K562 (cell line): ENCODE data around the gene NUMB. TPM values are rescaled to one million over a fixed set of nuclear protein-coding genes. Genes with fewer than 3 reads are reported as not detected.
A peak's percentile ranks its signal among the peaks of the same experiment; 100 is the strongest.

Experiments used
- CTCF ChIP-seq, 3 experiments: IDR thresholded peaks in 2 of 3; conservative IDR thresholded peaks in 1 of 3; 2 replicates each; pipeline ENCODE4 v1.5.1; 2011 to 2012; ENCODE audit warnings: low read length in 3 of 3, mild to moderate bottlenecking in 3 of 3, control low read depth in 2 of 3, improper control_type of control experiment in 1 of 3, inconsistent platforms in 1 of 3, low read depth in 1 of 3, mixed read lengths in 1 of 3, moderate library complexity in 1 of 3; ENCODE audit not compliant: insufficient read depth in 2 of 3
- FIP1L1 ChIP-seq: fragments of 200-400 bp; formaldehyde crosslinking; IDR thresholded peaks from 2 replicates; pipeline ENCODE4 v1.6.1; 2018; ENCODE audit warnings: mild to moderate bottlenecking, low read depth, low read length; ENCODE audit not compliant: poor library complexity, severe bottlenecking
- NUFIP1 ChIP-seq: fragments of 450-650 bp; IDR thresholded peaks from 2 replicates; pipeline ENCODE4 v1.6.1; 2018; ENCODE audit not compliant: partially characterized antibody
- POLR2H ChIP-seq: IDR thresholded peaks from 2 replicates; pipeline ENCODE4 v1.6.1; 2016; ENCODE audit warnings: missing genetic modification characterization, low read depth, mild to moderate bottlenecking, control low read depth, missing compliant biosample characterization, moderate library complexity
- POLR3G ChIP-seq: IDR thresholded peaks from 2 replicates; pipeline ENCODE4 v1.6.1; 2011; ENCODE audit not compliant: insufficient read length, insufficient replicate concordance; ENCODE audit errors: extremely low read depth
- PYGO2 ChIP-seq: fragments of 450-650 bp; IDR thresholded peaks from 2 replicates; pipeline ENCODE4 v1.6.1; 2016; ENCODE audit warnings: mild to moderate bottlenecking, missing genetic modification characterization, moderate library complexity, missing compliant biosample characterization
- RAD21 ChIP-seq, 2 experiments: fragments of 250-450 bp in 1 of 2; fragments of 450-650 bp in 1 of 2; sonication (Bioruptor Pico) in 1 of 2; formaldehyde crosslinking in 1 of 2; IDR thresholded peaks in 1 of 2; conservative IDR thresholded peaks in 1 of 2; 2 replicates each; pipeline versions ENCODE4 v1.4.0 to v1.8.0; 2020 to 2022; ENCODE audit warnings: mild to moderate bottlenecking in 2 of 2, moderate library complexity in 1 of 2
- REST ChIP-seq, 2 experiments: fragments of 450-650 bp; formaldehyde crosslinking in 1 of 2; IDR thresholded peaks; 2 replicates each; pipeline versions ENCODE4 v1.4.0 to v1.6.1; 2014 to 2020; ENCODE audit warnings: mild to moderate bottlenecking in 2 of 2, borderline replicate concordance in 1 of 2, low read depth in 1 of 2
- SMARCE1 ChIP-seq: fragments of 450-650 bp; IDR thresholded peaks from 2 replicates; pipeline ENCODE4 v1.7.1; 2016; ENCODE audit warnings: mild to moderate bottlenecking
- SMC3 ChIP-seq: conservative IDR thresholded peaks from 2 replicates; pipeline ENCODE4 v1.6.1; 2011; ENCODE audit warnings: low read depth, low read length, improper control_type of control experiment; ENCODE audit not compliant: insufficient read depth
- ZC3H4 ChIP-seq: sonication (generic); formaldehyde crosslinking; IDR thresholded peaks from 2 replicates; pipeline ENCODE4 v1.9.0; 2021; ENCODE audit warnings: missing genetic modification reagents, borderline replicate concordance
- ZNF589 ChIP-seq: fragments of 200-800 bp; sonication (Bioruptor generic); IDR thresholded peaks from 2 replicates; pipeline ENCODE4 v1.6.1; 2016; ENCODE audit warnings: low read depth, missing genetic modification characterization, missing compliant biosample characterization
- ZNF639 ChIP-seq, 2 experiments: fragments of 200-800 bp in 1 of 2; sonication (Bioruptor generic) in 1 of 2; sonication (generic) in 1 of 2; formaldehyde crosslinking in 1 of 2; IDR thresholded peaks in 1 of 2; conservative IDR thresholded peaks in 1 of 2; 2 replicates each; pipeline versions ENCODE4 v1.5.0 to v1.6.1; 2016 to 2020; ENCODE audit warnings: missing compliant biosample characterization in 1 of 2, missing genetic modification characterization in 1 of 2, missing genetic modification reagents in 1 of 2
- polyA plus RNA-seq, 8 experiments: library from polyadenylated mRNA; depleted of rRNA in 4 of 8; stranded (reverse) in 5 of 8; unstranded in 3 of 8; fragments of >200 nt; fragmentation: Nextera tagmentation in 2 of 8; fragmentation: Illumina TruSeq in 1 of 8; extraction: Ambion mirVana in 2 of 8; extraction: Trizol in 1 of 8; gene quantifications; 2 replicates each; pipeline versions ENCODE4 v1.2.1 to v1.2.3, GENCODE V29; 2011 to 2014; ENCODE audit warnings: inconsistent platforms in 1 of 8, missing spikeins in 1 of 8
- total RNA-seq, 7 experiments: library from RNA; depleted of rRNA in 6 of 7; stranded (reverse); fragments of >200 nt in 6 of 7; fragmentation: Illumina TruSeq in 2 of 7; extraction: Trizol in 2 of 7; gene quantifications; 2 replicates each; pipeline versions ENCODE4 v1.2.1 to v1.2.3, GENCODE V29; 2011 to 2021; ENCODE audit warnings: low replicate concordance in 1 of 7

The NUMB gene
- total and polyA plus RNA-seq, 9 of the 15 experiments (the other 6 are each of a cell fraction or from before 2014, with no cell fraction given): 13.5 to 54.0 (median 32.3) TPM

- no peak for TF ChIP-seq NUFIP1
- no peak for TF ChIP-seq FIP1L1
- no peak for TF ChIP-seq PYGO2
- no peak for TF ChIP-seq SMARCE1
- no peak for TF ChIP-seq ZNF639 (CRISPR knock-in tag; conservative IDR thresholded peaks at IDR 0.05 in 1 of 2, IDR thresholded peaks at IDR 0.05 in 1 of 2)
- TF ChIP-seq REST (IDR thresholded peaks at IDR 0.05; ENCODE audit: borderline replicate concordance): peak; percentile 46; the same call in 1 of the 2 replicates
- no peak for TF ChIP-seq REST (CRISPR knock-in tag; IDR thresholded peaks at IDR 0.05; ENCODE audit: low read depth)
- no peak for TF ChIP-seq POLR3G
- peak; percentile 44; the same call in 1 of the 2 replicates for TF ChIP-seq SMC3
- TF ChIP-seq CTCF (IDR thresholded peaks at IDR 0.05 in 2 of 3, conservative IDR thresholded peaks at IDR 0.05 in 1 of 3; ENCODE audit: insufficient read depth in 2 of 3, low read depth in 1 of 3, low read length in 3 of 3): peak; percentile 58 to 69 (median 66)
- peak in 1 of 2 experiments; percentile 71; a peak in 2 of 4 replicates for TF ChIP-seq RAD21 (CRISPR knock-in tag; conservative IDR thresholded peaks at IDR 0.05 in 1 of 2, IDR thresholded peaks at IDR 0.05 in 1 of 2)
- no peak for TF ChIP-seq POLR2H
- TF ChIP-seq ZNF589 (CRISPR knock-in tag): no peak
- TF ChIP-seq ZC3H4 (CRISPR knock-in tag): no peak
Observed at GRCh38 chr14:73231981-73232851, 226.1 kb downstream of the NUMB start (continued).
